ENCODE data around the gene SERPINA12. TPM values are rescaled to one million over a fixed set of nuclear protein-coding genes. Genes with fewer than 3 reads are reported as not detected.

SERPINA12 gene
- polyA plus RNA-seq, 1 donor from 2014 or later, result not detected

- Histone ChIP-seq H3K27me3 (ENCODE audit: insufficient read depth, low read depth, low read length) (no peaks in the 10 kb centered on the region), H2AFZ (ENCODE audit: low read depth, low read length) (no peak overlapping the region), H3K79me2 (replicated peaks; ENCODE audit: insufficient read depth, low read length) (no peaks in the 10 kb centered on the region), H3K27ac (ENCODE audit: low read length) (no peak overlapping the region), H4K20me1 (ENCODE audit: insufficient read depth) (no peaks in the 10 kb centered on the region), H3K36me3 (ENCODE audit: insufficient read depth, low read length) (no peaks in the 10 kb centered on the region), H3K4me3 (ENCODE audit: low read length) (no peak overlapping the region), H3K9me3 (ENCODE audit: low read length) (peaks cover 4% of the 10 kb centered on the region), H3K4me2 (ENCODE audit: low read length) (no peak overlapping the region), H3K9ac (ENCODE audit: low read length) (no peak overlapping the region), H3F3A (ENCODE audit: insufficient read depth, low read length, poor library complexity, severe bottlenecking) (no peaks in the 10 kb centered on the region), H3K9me2 (ENCODE audit: insufficient read depth, low read length) (no peaks in the 10 kb centered on the region)
- no peak for TF ChIP-seq SMC3 (conservative IDR thresholded peaks at IDR 0.05; ENCODE audit: poor library complexity)
- TF ChIP-seq MXI1 (conservative IDR thresholded peaks at IDR 0.05; ENCODE audit: poor library complexity, severe bottlenecking), result no peak
- TF ChIP-seq RAD21 (conservative IDR thresholded peaks at IDR 0.05), result no peak
- TF ChIP-seq POLR2AphosphoS5 (IDR thresholded peaks at IDR 0.05), result no peak
- no peak for TF ChIP-seq TAF1 (IDR thresholded peaks at IDR 0.05; ENCODE audit: low read depth)
- TF ChIP-seq REST (IDR thresholded peaks at IDR 0.05; ENCODE audit: borderline replicate concordance), result no peak
- TF ChIP-seq CTCF (IDR thresholded peaks at IDR 0.05; ENCODE audit: poor library complexity, severe bottlenecking), result no peak
- no peak for TF ChIP-seq EZH2 (IDR thresholded peaks at IDR 0.05; ENCODE audit: borderline replicate concordance, insufficient read depth, low read length, poor library complexity, severe bottlenecking)
- TF ChIP-seq EP300 (conservative IDR thresholded peaks at IDR 0.05; ENCODE audit: poor library complexity, severe bottlenecking), result no peak
These were observed 42.4 kb downstream of the SERPINA12 start for GRCh38 chr14:94466706-94467370.

- Histone ChIP-seq H2AFZ (ENCODE audit: low read depth, low read length) (no peak overlapping the region), H3K27ac (ENCODE audit: low read length) (no peak overlapping the region), H4K20me1 (ENCODE audit: insufficient read depth) (no peaks in the 10 kb centered on the region), H3K4me3 (ENCODE audit: low read length) (no peak overlapping the region), H3K9me2 (ENCODE audit: insufficient read depth, low read length) (no peaks in the 10 kb centered on the region), H3K79me2 (replicated peaks; ENCODE audit: insufficient read depth, low read length) (no peaks in the 10 kb centered on the region), H3K9ac (ENCODE audit: low read length) (no peak overlapping the region), H3K4me2 (ENCODE audit: low read length) (no peak overlapping the region), H3K27me3 (ENCODE audit: insufficient read depth, low read depth, low read length) (no peaks in the 10 kb centered on the region), H3K36me3 (ENCODE audit: insufficient read depth, low read length) (no peaks in the 10 kb centered on the region), H3K9me3 (ENCODE audit: low read length) (peaks cover 4% of the 10 kb centered on the region), H3F3A (ENCODE audit: insufficient read depth, low read length, poor library complexity, severe bottlenecking) (no peaks in the 10 kb centered on the region)
- TF ChIP-seq EP300 (conservative IDR thresholded peaks at IDR 0.05; ENCODE audit: poor library complexity, severe bottlenecking) (no peak), SMC3 (conservative IDR thresholded peaks at IDR 0.05; ENCODE audit: poor library complexity) (no peak), CTCF (IDR thresholded peaks at IDR 0.05; ENCODE audit: poor library complexity, severe bottlenecking) (no peak)
These were observed 44.2 kb downstream of the SERPINA12 start for GRCh38 chr14:94465042-94465441.

All from neural cell (in vitro differentiated cells).